Activated naive CD8-positive, alpha-beta T cell (primary cell): Measurements from ENCODE around the gene ZNF286A.
"Not testable (repeated sequence)": the region's sequence is repeated elsewhere in the genome, so short reads cannot be mapped to it uniquely, and the experiment has no call there.

Experiments
- H3K27ac Mint-ChIP-seq: one replicate; pipeline ENCODE4 v1.8.0; 2021; ENCODE audit warnings: mixed read lengths
- H3K27me3 Mint-ChIP-seq: one replicate; pipeline ENCODE4 v1.8.0; 2021; ENCODE audit warnings: mixed read lengths
- H3K36me3 Mint-ChIP-seq: one replicate; pipeline ENCODE4 v1.8.0; 2021; ENCODE audit warnings: mixed read lengths
- H3K4me1 Mint-ChIP-seq: one replicate; pipeline ENCODE4 v1.8.0; 2021; ENCODE audit warnings: low read depth, mixed read lengths
- H3K4me3 Mint-ChIP-seq: one replicate; pipeline ENCODE4 v1.8.0; 2021; ENCODE audit warnings: mild to moderate bottlenecking, mixed read lengths
- H3K9me3 Mint-ChIP-seq: one replicate; pipeline ENCODE4 v1.8.0; 2021; ENCODE audit warnings: low read depth, mixed read lengths

Gene ZNF286A

GRCh38 chr17:15699413-15699924, at the start of gene ZNF286A:
TSS of gene ZNF286A (plus strand) at chr17:15699752. CDS start at chr17:15700330, 578 bp downstream.
- not testable (repeated sequence) for H3K27me3 Mint-ChIP-seq, H3K9me3 Mint-ChIP-seq, H3K36me3 Mint-ChIP-seq
- peaks cover 16% of the 10 kb centered on the region for H3K4me1 Mint-ChIP-seq
- peak within 1 kb of the TSS; percentile 96 for H3K4me3 Mint-ChIP-seq
- peak within 1 kb of the TSS; percentile 93 for H3K27ac Mint-ChIP-seq

GRCh38 chr17:15649861-15650421, 49.6 kb upstream of the ZNF286A start:
- no peaks in the 10 kb centered on the region for H3K27me3 Mint-ChIP-seq
- H3K36me3 Mint-ChIP-seq, result peaks cover 9% of the 10 kb centered on the region
- H3K4me3 Mint-ChIP-seq, result no peak overlapping the region
- peaks cover 18% of the 10 kb centered on the region for H3K4me1 Mint-ChIP-seq
- H3K9me3 Mint-ChIP-seq, result no peaks in the 10 kb centered on the region
- H3K27ac Mint-ChIP-seq, result no peak overlapping the region

GRCh38 chr17:15650741-15651582, 48.6 kb upstream of the ZNF286A start:
- Mint-ChIP-seq H3K4me1 (peaks cover 12% of the 10 kb centered on the region), H3K27me3 (no peaks in the 10 kb centered on the region), H3K36me3 (peaks cover 9% of the 10 kb centered on the region), H3K4me3 (no peak overlapping the region), H3K27ac (no peak overlapping the region), H3K9me3 (no peaks in the 10 kb centered on the region)

- Mint-ChIP-seq H3K27me3 (no peaks in the 10 kb centered on the region), H3K4me1 (peaks cover 12% of the 10 kb centered on the region), H3K9me3 (no peaks in the 10 kb centered on the region), H3K36me3 (peaks cover 9% of the 10 kb centered on the region), H3K4me3 (peak overlapping the region; percentile 7), H3K27ac (no peak overlapping the region)
Observed at GRCh38 chr17:15651583-15652110, 47.9 kb upstream of the ZNF286A start.

GRCh38 chr17:15652960-15653359, 46.6 kb upstream of the ZNF286A start:
- peaks cover 14% of the 10 kb centered on the region for H3K36me3 Mint-ChIP-seq
- H3K27me3 Mint-ChIP-seq, result no peaks in the 10 kb centered on the region
- H3K4me1 Mint-ChIP-seq, result peaks cover 12% of the 10 kb centered on the region
- H3K9me3 Mint-ChIP-seq, result no peaks in the 10 kb centered on the region
- no peak overlapping the region for H3K27ac Mint-ChIP-seq
- no peak overlapping the region for H3K4me3 Mint-ChIP-seq

GRCh38 chr17:15654401-15654800, 45.2 kb upstream of the ZNF286A start:
- H3K4me3 Mint-ChIP-seq, H3K9me3 Mint-ChIP-seq, H3K27me3 Mint-ChIP-seq, H3K27ac Mint-ChIP-seq: not testable (repeated sequence)
- H3K36me3 Mint-ChIP-seq, result peaks cover 18% of the 10 kb centered on the region
- peaks cover 12% of the 10 kb centered on the region for H3K4me1 Mint-ChIP-seq

- H3K27me3 Mint-ChIP-seq, result no peaks in the 10 kb centered on the region
- H3K4me3 Mint-ChIP-seq, result no peak overlapping the region
- H3K9me3 Mint-ChIP-seq, result no peaks in the 10 kb centered on the region
- peaks cover 12% of the 10 kb centered on the region for H3K4me1 Mint-ChIP-seq
- H3K36me3 Mint-ChIP-seq, result peaks cover 18% of the 10 kb centered on the region
- H3K27ac Mint-ChIP-seq, result no peak overlapping the region
Observed at GRCh38 chr17:15654886-15655561, 44.5 kb upstream of the ZNF286A start.

- Mint-ChIP-seq H3K27ac (no peak overlapping the region), H3K27me3 (no peaks in the 10 kb centered on the region), H3K4me3 (no peak overlapping the region), H3K4me1 (peaks cover 1% of the 10 kb centered on the region), H3K36me3 (peaks cover 19% of the 10 kb centered on the region), H3K9me3 (no peaks in the 10 kb centered on the region)
Observed at GRCh38 chr17:15657868-15658267, 41.7 kb upstream of the ZNF286A start.

GRCh38 chr17:15658296-15658695, 41.3 kb upstream of the ZNF286A start:
- H3K27ac Mint-ChIP-seq, result no peak overlapping the region
- no peaks in the 10 kb centered on the region for H3K27me3 Mint-ChIP-seq
- H3K9me3 Mint-ChIP-seq, result no peaks in the 10 kb centered on the region
- no peaks in the 10 kb centered on the region for H3K4me1 Mint-ChIP-seq
- no peak overlapping the region for H3K4me3 Mint-ChIP-seq
- peaks cover 22% of the 10 kb centered on the region for H3K36me3 Mint-ChIP-seq

- Mint-ChIP-seq H3K27ac (no peak overlapping the region), H3K4me3 (no peak overlapping the region), H3K9me3 (no peaks in the 10 kb centered on the region), H3K27me3 (no peaks in the 10 kb centered on the region), H3K36me3 (peaks cover 26% of the 10 kb centered on the region), H3K4me1 (no peaks in the 10 kb centered on the region)
Observed at GRCh38 chr17:15659236-15659635, 40.3 kb upstream of the ZNF286A start.

- no peaks in the 10 kb centered on the region for H3K27me3 Mint-ChIP-seq
- H3K36me3 Mint-ChIP-seq, result peaks cover 26% of the 10 kb centered on the region
- H3K27ac Mint-ChIP-seq, result no peak overlapping the region
- H3K9me3 Mint-ChIP-seq, result no peaks in the 10 kb centered on the region
- no peak overlapping the region for H3K4me3 Mint-ChIP-seq
- no peaks in the 10 kb centered on the region for H3K4me1 Mint-ChIP-seq
Observed at GRCh38 chr17:15659663-15660062, 39.9 kb upstream of the ZNF286A start.

GRCh38 chr17:15660077-15660476, 39.5 kb upstream of the ZNF286A start:
- Mint-ChIP-seq H3K4me3 (no peak overlapping the region), H3K4me1 (no peaks in the 10 kb centered on the region), H3K36me3 (peaks cover 26% of the 10 kb centered on the region), H3K27ac (no peak overlapping the region), H3K27me3 (no peaks in the 10 kb centered on the region), H3K9me3 (no peaks in the 10 kb centered on the region)

- H3K4me1 Mint-ChIP-seq, result no peaks in the 10 kb centered on the region
- no peak overlapping the region for H3K4me3 Mint-ChIP-seq
- H3K36me3 Mint-ChIP-seq, result peaks cover 30% of the 10 kb centered on the region
- H3K27ac Mint-ChIP-seq, result no peak overlapping the region
- H3K9me3 Mint-ChIP-seq, result no peaks in the 10 kb centered on the region
- no peaks in the 10 kb centered on the region for H3K27me3 Mint-ChIP-seq
Observed at GRCh38 chr17:15662681-15663080, 36.9 kb upstream of the ZNF286A start.

- no peaks in the 10 kb centered on the region for H3K9me3 Mint-ChIP-seq
- peaks cover 32% of the 10 kb centered on the region for H3K36me3 Mint-ChIP-seq
- H3K27ac Mint-ChIP-seq, result no peak overlapping the region
- H3K4me3 Mint-ChIP-seq, result no peak overlapping the region
- no peaks in the 10 kb centered on the region for H3K4me1 Mint-ChIP-seq
- H3K27me3 Mint-ChIP-seq, result no peaks in the 10 kb centered on the region
Observed at GRCh38 chr17:15663176-15663575, 36.4 kb upstream of the ZNF286A start.

- H3K27ac Mint-ChIP-seq, result no peak overlapping the region
- H3K9me3 Mint-ChIP-seq, result no peaks in the 10 kb centered on the region
- no peak overlapping the region for H3K4me3 Mint-ChIP-seq
- no peaks in the 10 kb centered on the region for H3K27me3 Mint-ChIP-seq
- H3K4me1 Mint-ChIP-seq, result no peaks in the 10 kb centered on the region
- peaks cover 32% of the 10 kb centered on the region for H3K36me3 Mint-ChIP-seq
Observed at GRCh38 chr17:15663691-15664090, 35.9 kb upstream of the ZNF286A start.
